ENCODE results near the gene ACBD4. TPM values are rescaled to one million over a fixed set of nuclear protein-coding genes. Genes with fewer than 3 reads are reported as not detected.

Gene ACBD4

GRCh38 chr17:45190503-45191255 is 55.2 kb downstream of the ACBD4 start:
- Histone ChIP-seq H3K4me3 (ENCODE audit: low read length) (no peak overlapping the region), H3K4me1 (ENCODE audit: control insufficient read depth, insufficient read depth, low read length) (no peaks in the 10 kb centered on the region), H3K36me3 (ENCODE audit: insufficient read depth, low read length) (no peaks in the 10 kb centered on the region), H3K4me2 (ENCODE audit: low read length) (no peak overlapping the region), H3K27me3 (ENCODE audit: control insufficient read depth, insufficient read depth, low read length) (no peaks in the 10 kb centered on the region), H3K9me3 (replicated peaks; ENCODE audit: low read length) (no peaks in the 10 kb centered on the region), H3K9ac (ENCODE audit: low read depth, low read length) (no peak overlapping the region)

Small RNAs within 50 kb of the gene (small RNA-seq; reads per million reads assigned to genes)
- not detected for gene MIR6784

All from skeletal muscle satellite cell (primary cell).